ENCODE data around the gene SOX18. TPM values are rescaled to one million over a fixed set of nuclear protein-coding genes. Genes with fewer than 3 reads are reported as not detected.
"Not testable (repeated sequence)": the region's sequence is repeated elsewhere in the genome, so short reads cannot be mapped to it uniquely, and the experiment has no call there.

The SOX18 gene
- total RNA-seq, 1 donor from 2014 or later, result 0.41 TPM

DNA sequence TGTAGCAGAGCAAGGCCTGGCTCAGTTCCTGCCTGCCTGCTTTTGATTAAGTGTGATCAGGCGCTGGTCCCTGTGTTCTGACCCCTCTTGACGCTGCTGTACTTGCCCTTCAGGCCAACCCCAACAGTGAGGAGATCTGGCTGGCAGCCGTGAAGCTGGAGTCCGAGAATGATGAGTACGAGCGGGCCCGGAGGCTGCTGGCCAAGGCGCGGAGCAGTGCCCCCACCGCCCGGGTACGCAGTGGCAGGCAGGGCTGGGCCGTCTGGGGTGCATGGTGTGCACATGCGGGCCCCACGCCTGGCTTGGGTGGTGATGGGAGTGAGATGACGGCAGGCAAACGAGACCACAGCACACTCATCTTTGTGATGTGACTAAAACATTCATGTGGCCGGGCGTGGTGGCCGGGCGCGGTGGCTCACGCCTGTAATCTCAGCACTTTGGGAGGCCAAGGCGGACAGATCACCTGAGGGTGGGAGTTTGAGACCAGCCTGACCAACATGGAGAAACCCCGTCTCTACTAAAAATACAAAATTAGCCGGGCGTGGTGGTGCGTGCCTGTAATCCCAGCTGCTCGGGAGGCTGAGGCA is 23.5 kb downstream of the SOX18 start:
- no peak for FAIRE-seq
- DNase-seq (ENCODE audit: low spot score in 2 of 2), result no peak

- FAIRE-seq (no peak), DNase-seq (ENCODE audit: low spot score in 2 of 2) (no peak)
Measured at GRCh38 chr20:64025101-64025825, 24.2 kb downstream of the SOX18 start.

- FAIRE-seq, result no peak
- DNase-seq (ENCODE audit: low spot score in 2 of 2), result no peak
Measured at GRCh38 chr20:64024141-64024990, 25.1 kb downstream of the SOX18 start.

DNA sequence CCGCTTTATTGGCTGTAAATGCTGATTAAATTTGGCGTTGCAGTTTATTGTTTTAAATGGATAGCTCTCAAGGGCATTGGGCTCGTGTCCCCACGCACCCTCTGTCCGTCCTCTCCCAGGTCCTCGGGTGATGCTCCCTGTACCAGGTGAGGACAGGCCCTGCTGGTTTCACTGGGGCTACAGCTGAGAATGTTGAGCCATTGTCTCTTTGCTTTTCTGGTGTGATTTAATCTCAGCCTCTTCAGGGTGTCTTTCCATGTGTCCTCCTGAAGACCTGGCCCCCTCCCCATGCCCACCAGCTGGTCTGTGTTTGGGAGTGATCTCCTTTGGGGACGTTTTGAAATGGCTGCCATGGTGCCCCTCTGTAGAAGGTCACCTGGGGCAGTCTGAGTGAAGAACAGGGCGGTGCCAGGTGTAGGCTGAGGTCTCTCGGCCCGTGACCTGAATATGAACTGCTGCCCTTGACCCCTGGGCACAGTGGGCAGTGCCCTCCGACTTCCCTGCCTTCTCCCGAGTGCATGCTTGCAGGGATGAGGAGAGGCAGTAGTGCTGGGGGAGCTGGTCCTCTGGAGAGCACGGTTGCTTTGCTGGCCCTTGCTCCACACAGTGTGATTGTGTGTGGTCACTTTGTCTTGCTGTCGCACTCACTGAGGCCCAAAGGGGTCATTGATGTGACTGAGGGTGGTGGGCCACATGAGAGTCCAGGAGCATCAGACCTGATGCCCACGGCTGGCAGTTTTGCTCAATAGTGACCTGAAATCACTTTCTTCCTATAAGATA is 25.9 kb downstream of the SOX18 start:
- FAIRE-seq (no peak), DNase-seq (ENCODE audit: low spot score in 2 of 2) (no peak)

DNA sequence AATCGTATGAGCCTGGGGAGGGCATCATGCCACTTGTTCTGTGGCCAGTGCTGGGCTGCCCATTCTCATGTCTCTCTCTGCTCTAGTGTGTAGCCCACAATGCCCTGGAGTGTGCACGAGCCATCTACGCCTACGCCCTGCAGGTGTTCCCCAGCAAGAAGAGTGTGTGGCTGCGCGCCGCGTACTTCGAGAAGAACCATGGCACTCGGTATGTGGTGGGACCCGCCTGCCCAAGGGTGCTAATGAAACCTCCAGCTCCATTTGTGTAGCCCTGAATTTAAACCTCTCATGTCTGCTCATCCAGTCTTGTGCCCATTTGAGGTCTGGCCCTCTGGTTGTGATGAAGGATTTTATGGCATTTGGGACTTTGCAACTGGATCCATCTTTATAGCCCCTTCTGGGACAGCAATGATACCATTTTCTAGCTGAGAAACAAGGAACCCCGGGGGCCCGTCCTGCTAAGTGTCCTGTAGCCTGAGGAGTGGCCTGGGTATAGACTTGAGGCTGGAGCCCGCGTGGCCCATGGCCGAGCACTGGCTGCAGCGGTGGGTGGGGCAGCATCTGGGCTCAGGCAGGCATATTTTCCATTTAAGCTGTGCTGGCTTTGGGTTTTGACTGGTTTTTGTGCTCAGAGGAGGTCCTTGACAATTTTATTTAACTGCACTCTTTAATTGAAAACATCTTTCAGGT is 26.6 kb downstream of the SOX18 start:
- DNase-seq (ENCODE audit: low spot score in 2 of 2) (no peak), FAIRE-seq (no peak)

GRCh38 chr20:64021124-64021975 is 28.1 kb downstream of the SOX18 start:
- no peak for FAIRE-seq

GRCh38 chr20:64015635-64016034 is 33.8 kb downstream of the SOX18 start:
- FAIRE-seq (no peak), DNase-seq (ENCODE audit: low spot score in 2 of 2) (no peak)

More at GRCh38 chr20:64021124-64021975, 28.1 kb downstream of the SOX18 start:
- DNase-seq (ENCODE audit: low spot score in 2 of 2), result no peak

GRCh38 chr20:64012385-64013154 is 36.9 kb downstream of the SOX18 start:
- not testable (repeated sequence) for FAIRE-seq; DNase-seq (ENCODE audit: low spot score in 2 of 2)

- FAIRE-seq (no peak), DNase-seq (ENCODE audit: low spot score in 2 of 2) (no peak)
Measured at GRCh38 chr20:64011366-64011779, 38.1 kb downstream of the SOX18 start.

DNA sequence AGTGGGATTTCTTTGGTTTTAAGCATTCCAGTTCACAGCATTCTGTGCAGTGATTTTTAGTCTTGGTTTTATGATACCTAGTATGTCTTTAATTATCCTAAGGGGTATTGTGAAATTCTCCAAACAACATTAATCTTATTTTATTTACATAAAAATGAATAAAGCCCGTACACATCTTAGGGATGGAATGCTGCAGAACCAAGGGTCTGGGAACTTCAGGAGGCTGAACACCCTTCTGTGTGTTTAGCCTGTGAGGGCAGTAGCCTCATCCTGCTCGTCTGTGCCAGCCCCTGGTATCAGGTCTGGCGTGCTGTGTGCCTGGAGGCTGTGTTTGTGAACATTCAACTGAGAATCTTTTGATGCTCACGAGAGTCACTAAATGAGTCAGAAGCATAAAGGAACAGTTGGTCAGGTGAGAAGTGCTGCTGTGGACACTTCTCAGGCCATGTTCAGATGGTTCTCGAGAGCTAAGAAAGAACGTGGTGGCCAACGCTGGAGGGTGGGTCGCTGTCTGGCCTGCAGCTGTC is 38.7 kb downstream of the SOX18 start:
- FAIRE-seq (no peak), DNase-seq (ENCODE audit: low spot score in 2 of 2) (no peak)

DNA sequence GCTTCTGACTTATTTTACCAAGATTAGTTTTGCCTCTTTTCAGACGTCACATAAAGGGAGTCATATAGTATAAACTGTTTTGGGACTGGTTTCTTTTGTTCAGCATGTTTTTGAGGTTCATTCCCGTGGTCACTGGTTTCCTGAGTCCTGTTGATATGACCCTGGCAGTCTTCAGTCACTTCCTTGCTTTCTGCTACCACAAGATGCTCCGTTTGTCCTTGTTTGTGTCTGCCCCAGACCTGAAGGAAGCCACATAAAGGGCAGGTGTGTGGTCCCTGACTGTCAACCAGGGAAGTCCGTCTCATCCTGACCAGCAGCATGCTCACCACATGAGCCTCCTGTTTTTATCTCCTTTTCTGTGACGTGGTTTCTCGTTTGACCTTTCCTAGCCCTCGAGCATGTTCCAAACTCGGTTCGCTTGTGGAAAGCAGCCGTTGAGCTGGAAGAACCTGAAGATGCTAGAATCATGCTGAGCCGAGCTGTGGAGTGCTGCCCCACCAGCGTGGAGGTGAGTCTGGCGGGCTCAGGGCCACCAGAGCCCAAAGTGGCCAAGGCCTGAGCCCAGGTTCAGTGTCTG is 39.5 kb downstream of the SOX18 start:
- FAIRE-seq, result no peak
- DNase-seq (ENCODE audit: low spot score in 2 of 2), result no peak

GRCh38 chr20:64006902-64007301 is 42.5 kb downstream of the SOX18 start:
- FAIRE-seq (no peak), DNase-seq (ENCODE audit: low spot score in 2 of 2) (no peak)

DNA sequence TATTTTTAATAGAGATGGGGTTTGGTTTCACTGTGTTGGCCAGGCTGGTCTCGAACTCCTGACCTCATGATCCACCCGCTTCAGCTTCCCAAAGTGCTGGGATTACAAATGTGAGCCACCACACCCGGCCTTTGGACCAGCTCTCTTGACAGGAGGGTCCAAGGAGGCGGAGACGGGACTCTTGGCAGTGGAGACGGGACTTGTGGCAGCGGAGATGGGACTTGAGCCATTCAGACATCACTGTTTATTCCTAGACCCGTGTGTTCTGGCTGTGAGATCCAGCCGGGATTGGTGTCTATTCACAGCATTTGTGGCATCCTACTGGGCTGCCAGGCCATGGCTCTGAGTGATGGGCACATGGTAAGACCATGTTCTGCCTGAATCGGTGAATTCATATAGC is 42.9 kb downstream of the SOX18 start:
- DNase-seq (ENCODE audit: low spot score in 2 of 2), result no peak
- no peak for FAIRE-seq

DNA sequence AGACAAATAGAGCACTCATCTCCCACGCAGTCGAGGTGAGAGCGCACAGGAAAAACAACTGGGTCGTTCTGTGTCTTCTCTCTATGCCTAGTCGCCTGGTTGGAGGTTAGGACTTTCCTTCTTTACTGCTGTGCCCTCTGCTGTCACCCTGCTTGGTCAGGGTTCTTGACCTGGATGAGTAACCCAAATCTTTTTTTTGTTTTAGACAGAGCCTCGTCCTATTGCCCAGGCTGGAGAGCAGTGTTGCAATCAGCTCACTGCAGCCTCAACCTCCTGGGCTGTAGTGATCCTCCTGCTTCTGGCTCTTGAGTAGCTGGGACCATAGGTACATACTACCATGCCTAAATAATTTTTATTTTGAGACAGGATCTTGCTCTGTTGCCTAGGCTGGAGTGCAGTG is 44.0 kb downstream of the SOX18 start:
- DNase-seq (ENCODE audit: low spot score in 2 of 2) (no peak), FAIRE-seq (no peak)

GRCh38 chr20:64003960-64004725 is 45.3 kb downstream of the SOX18 start:
- no peak for FAIRE-seq
- DNase-seq (ENCODE audit: low spot score in 2 of 2), result no peak

DNA sequence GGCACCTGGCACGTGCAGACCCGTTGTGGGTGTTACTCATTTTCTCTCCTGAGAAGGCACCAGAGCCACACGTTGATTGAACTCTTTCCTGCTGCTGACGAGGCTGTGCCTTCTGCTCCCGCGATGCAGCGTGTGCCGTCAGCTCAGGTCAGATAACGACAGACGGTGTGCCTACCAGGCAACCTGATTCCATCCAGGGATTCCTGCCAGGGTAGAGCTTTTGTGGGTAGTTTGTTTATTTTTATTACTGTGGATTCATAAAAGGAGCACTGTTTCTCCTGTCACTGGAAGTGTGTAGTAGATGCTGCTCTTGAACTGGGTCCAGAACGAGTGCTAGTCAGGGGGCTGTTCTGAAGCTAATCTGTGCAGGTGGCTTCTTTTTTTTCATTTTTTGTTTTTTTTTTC is 47.8 kb downstream of the SOX18 start:
- FAIRE-seq (no peak), DNase-seq (ENCODE audit: low spot score in 2 of 2) (no peak)

- DNase-seq (ENCODE audit: low spot score in 2 of 2) (no peak), FAIRE-seq (no peak)
Measured at GRCh38 chr20:64000906-64001305, 48.5 kb downstream of the SOX18 start.
